ENCODE data around the gene ZNF335. TPM values are rescaled to one million over a fixed set of nuclear protein-coding genes. Genes with fewer than 3 reads are reported as not detected.

ZNF335 gene
- total RNA-seq, 4 donors from 2014 or later = 10.5 to 22.5 (median 19.8) TPM

- Histone ChIP-seq H3K4me3 (peak overlapping the region; percentile 41 to 79 (median 54)), H3K9me3 (no peaks in the 10 kb centered on the region), H3K27ac (peak overlapping the region; percentile 80 to 93 (median 86)), H3K27me3 (no peaks in the 10 kb centered on the region), H3K36me3 (peaks cover 0 to 26% (median 0%) of the 10 kb centered on the region in 3 donors), H3K4me1 (peaks cover 0 to 46% (median 25%) of the 10 kb centered on the region in 3 donors)
- TF ChIP-seq POLR2A (IDR thresholded peaks at IDR 0.05) (peak in 2 of 4 donors; percentile 43 to 78), CTCF (IDR thresholded peaks at IDR 0.05) (no peak)
- intact Hi-C loops (cut with DNase I) = no loop called here
- peak; percentile 93 for DNase-seq
- WGBS, 2 donors = 4 to 6% methylated on average over 21 to 28 of the region's 43 CpGs
Measured at GRCh38 chr20:45910670-45911485, 61.1 kb downstream of the ZNF335 start.

- Histone ChIP-seq H3K9me3 (no peaks in the 10 kb centered on the region), H3K4me3 (peak overlapping the region in 2 of 4 donors; percentile 51 to 79), H3K36me3 (peaks cover 0 to 34% (median 0%) of the 10 kb centered on the region in 3 donors), H3K27ac (peak overlapping the region; percentile 55 to 93 (median 86)), H3K27me3 (no peaks in the 10 kb centered on the region), H3K4me1 (peaks cover 0 to 46% (median 25%) of the 10 kb centered on the region in 3 donors)
- WGBS, 2 donors = 80 to 84% methylated on average over 17 to 20 of the region's 22 CpGs
- intact Hi-C loops (cut with DNase I) = no loop called here
- TF ChIP-seq POLR2A (IDR thresholded peaks at IDR 0.05) (no peak), CTCF (IDR thresholded peaks at IDR 0.05) (no peak)
- DNase-seq = no peak
Measured at GRCh38 chr20:45909817-45910669, 62.0 kb downstream of the ZNF335 start.

GRCh38 chr20:45909336-45909808 lies 62.6 kb downstream of the ZNF335 start:
- H3K4me1 ChIP-seq = peaks cover 0 to 43% (median 25%) of the 10 kb centered on the region in 3 donors
- no peak for DNase-seq
- peak overlapping the region in 1 of 4 donors; percentile 79 for H3K4me3 ChIP-seq
- TF ChIP-seq POLR2A (IDR thresholded peaks at IDR 0.05) (no peak), CTCF (IDR thresholded peaks at IDR 0.05) (no peak)
- no peaks in the 10 kb centered on the region for H3K27me3 ChIP-seq
- intact Hi-C loops (cut with DNase I) = no loop called here
- WGBS, 2 donors = 84 to 94% methylated on average over 12 of the region's 12 CpGs
- peaks cover 0 to 41% (median 5%) of the 10 kb centered on the region in 3 donors for H3K36me3 ChIP-seq
- peak overlapping the region in 1 of 4 donors; percentile 93 for H3K27ac ChIP-seq
- H3K9me3 ChIP-seq = no peaks in the 10 kb centered on the region

GRCh38 chr20:45908084-45908483 lies 63.9 kb downstream of the ZNF335 start:
- intact Hi-C loops (cut with DNase I) = no loop called here

More at GRCh38 chr20:45908084-45908483, 63.9 kb downstream of the ZNF335 start:
- H3K36me3 ChIP-seq = peaks cover 0 to 47% (median 5%) of the 10 kb centered on the region in 3 donors
- H3K4me1 ChIP-seq = peaks cover 0 to 35% (median 20%) of the 10 kb centered on the region in 3 donors
- no peak overlapping the region for H3K27ac ChIP-seq
- H3K9me3 ChIP-seq = no peaks in the 10 kb centered on the region
- TF ChIP-seq CTCF (IDR thresholded peaks at IDR 0.05) = no peak
- TF ChIP-seq POLR2A (IDR thresholded peaks at IDR 0.05) = no peak
- no peak for DNase-seq
- no peak overlapping the region for H3K4me3 ChIP-seq
- 83 to 95% methylated on average over 2 of the region's 2 CpGs for WGBS, 2 donors
- no peaks in the 10 kb centered on the region for H3K27me3 ChIP-seq
